ENCODE results near the gene SBK3.

The SBK3 gene

DNA sequence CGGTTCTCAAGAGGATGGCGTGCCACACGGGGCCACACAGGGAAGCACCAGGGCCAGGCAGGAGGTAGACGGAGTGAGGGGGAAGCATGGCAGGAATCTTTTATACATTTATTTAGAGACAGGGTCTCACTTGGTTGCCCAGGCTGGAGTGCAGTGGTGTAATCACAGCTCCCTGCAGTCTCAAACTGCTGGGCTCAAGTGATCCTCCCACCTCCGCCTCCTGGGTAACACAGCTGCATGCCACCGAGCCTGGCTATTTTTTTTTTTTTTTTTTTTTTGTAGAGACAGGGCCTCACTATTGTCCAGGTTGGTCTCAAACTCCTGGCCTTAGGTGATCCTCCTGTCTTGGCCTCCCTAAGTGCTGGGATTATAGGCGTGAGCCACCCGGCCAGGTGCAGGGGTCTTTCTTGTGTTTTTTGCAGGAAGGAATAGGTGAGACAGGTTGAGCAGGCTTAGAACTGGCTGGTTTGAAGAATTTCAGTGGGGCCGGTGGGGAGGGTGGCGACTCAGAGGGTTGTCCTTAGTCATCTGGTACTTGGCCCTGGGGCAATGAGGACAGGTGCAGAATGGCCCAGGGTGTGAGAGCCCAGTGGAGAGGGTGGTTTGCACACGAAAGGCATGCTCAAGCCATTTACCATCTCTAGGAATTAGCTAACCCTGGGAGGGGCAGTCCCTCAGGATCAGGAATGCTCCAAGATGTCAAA lies 49.5 kb downstream of the SBK3 start:
- TF ChIP-seq GATA2 (IDR thresholded peaks at IDR 0.05; ENCODE audit: low read depth, low read length) (no peak), GATA3 (IDR thresholded peaks at IDR 0.05; ENCODE audit: low read depth, low read length) (no peak)

DNA sequence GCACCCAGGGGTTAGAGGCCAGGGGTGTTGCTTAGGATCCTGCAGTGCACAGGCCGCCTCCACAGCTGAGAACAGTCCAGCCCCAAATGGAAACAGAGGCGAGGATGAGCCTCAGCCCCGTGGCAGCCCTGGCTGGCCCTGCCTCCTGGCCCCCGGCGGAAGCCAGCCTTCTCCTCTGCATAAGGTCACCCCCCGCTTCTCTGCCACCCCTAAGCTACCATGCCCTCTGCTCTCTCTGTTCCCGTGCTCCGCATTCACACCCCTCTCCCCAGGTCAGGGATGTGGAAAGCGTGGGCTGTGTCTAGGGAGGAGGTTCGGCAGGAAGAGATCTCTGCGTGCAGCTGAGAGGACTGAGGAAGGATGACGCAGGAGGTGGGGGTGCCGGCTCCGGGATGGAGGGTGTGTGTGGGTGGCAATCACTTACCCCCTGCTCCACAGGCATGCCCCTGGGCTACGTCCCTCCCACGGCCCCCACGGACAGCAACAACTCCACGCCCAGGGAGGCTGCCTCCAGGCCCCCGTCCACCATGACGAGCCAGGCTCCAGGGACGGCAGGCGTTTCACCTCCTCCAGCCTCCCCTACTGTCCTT lies 51.1 kb downstream of the SBK3 start:
- TF ChIP-seq GATA2 (IDR thresholded peaks at IDR 0.05; ENCODE audit: low read depth, low read length) = no peak
- no peak for TF ChIP-seq GATA3 (IDR thresholded peaks at IDR 0.05; ENCODE audit: low read depth, low read length)

DNA sequence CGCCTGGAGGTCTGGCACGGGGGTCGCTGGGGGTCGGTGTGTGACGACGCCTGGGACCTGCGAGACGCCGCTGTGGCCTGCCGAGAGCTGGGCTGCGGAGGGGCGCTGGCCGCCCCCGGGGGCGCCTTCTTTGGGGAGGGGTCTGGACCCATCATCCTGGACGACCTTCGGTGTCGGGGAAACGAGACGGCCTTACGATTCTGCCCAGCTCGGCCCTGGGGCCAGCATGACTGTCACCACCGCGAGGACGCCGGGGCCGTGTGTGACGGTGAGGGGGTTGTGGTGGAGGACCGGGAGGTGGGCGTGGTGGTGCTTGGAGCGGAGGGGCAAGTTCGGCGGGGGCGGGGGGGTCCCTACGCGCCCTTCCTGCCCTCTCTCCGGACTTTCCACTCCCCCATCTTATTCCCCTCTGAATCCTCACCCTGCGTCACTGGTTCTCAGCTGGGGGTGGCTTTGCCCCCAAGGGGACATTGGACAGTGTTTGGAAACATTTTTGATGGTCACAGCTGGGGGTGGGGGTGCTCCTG lies 51.6 kb downstream of the SBK3 start:
- TF ChIP-seq GATA3 (IDR thresholded peaks at IDR 0.05; ENCODE audit: low read depth, low read length) (no peak), GATA2 (IDR thresholded peaks at IDR 0.05; ENCODE audit: low read depth, low read length) (no peak)

DNA sequence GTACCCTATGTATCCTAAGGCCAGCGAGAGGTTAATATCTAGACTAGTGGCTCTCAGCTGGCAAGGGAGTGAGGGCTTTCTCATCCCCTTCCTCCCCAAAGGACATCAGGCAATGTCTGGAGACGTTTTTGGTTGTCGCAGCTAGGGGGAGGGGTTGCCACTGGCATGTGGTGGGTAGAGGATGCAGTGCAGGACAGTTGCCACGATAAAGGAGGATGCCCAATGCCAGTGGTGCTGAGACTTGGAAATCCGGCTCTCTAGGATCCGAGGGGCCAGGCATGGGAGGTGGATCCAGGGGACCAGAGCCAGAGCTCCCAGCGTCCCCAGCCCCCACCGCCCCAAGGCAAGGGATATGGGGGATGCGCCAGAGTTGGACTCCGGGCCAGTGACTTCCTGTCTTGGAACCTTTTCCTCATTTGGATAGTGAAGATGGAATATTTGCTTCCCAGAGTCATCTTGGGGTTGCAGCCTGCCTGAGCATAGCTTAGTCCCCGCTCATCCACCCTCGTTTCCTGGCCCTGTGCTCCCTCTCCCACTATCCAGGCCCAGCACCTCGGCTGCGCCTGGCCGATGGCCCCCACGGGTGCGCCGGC lies 52.2 kb downstream of the SBK3 start:
- TF ChIP-seq GATA2 (IDR thresholded peaks at IDR 0.05; ENCODE audit: low read depth, low read length) (no peak), GATA3 (IDR thresholded peaks at IDR 0.05; ENCODE audit: low read depth, low read length) (no peak)

DNA sequence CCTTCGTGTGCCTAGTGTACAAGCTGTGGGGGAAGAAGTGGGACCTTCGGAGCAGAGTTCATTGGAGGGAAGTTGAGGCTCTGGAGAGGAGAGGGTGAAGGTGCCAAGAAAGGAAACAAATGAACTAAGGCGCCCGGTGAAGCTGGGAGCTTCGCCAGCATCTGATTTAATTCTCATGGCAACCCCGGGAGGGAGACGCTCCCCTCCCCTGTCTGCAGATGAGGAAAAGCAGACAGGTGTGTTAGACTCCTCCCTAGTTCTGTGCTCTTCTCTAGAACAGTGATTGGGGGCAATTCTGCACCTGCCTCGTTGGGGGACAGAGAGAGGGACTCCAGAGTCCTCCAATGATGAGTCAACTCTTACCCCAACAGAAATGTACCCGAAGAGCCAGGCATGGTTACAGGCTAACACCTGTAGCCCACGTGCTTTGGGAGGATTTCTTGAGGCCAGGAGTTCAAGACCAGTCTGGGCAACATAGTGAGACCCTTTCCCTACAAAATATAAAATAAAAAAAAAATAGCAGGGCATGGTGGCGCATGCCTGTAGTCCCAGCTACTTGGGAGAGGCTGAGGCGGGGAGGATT lies 52.9 kb downstream of the SBK3 start:
- TF ChIP-seq GATA3 (IDR thresholded peaks at IDR 0.05; ENCODE audit: low read depth, low read length) (no peak), GATA2 (IDR thresholded peaks at IDR 0.05; ENCODE audit: low read depth, low read length) (no peak)

DNA sequence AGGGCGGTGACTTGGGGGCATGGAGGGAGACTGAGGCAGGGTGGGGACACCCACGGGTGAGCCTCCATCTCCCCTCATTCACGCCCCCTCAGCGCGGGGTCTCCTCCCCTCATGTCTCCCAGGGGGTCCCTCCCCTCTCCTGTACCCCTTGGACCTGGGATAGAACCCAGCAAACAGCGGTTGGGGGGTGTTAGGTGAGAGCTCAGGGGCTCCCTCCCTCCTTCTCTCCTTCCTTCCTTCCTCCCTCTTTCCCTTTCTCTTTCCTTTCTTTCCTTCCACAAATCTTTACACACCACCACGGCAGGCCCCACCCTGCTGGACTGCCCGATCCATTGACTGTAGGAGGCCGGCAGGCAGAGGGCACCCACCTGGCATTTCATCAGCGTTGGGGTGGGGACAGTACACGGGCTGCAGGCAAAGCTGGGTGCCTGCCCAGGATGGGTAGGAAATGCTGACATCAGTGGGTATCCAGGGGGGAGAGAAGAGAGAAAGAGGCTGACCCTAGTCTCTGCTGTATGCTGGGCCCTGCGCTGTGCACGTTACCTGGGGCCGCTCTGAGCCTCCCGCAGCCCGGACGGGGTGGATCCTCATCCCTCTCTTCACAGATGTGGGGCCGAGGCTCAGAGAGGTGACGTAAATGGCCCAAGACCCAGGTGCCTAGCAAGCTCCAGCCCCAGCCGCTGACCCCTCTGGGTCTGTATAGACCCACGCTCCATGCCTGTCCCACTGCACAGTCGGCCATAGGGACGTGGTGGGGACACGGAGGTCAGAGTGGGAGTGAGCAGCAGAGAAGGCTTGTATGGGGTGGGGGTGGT lies 53.6 kb downstream of the SBK3 start:
- TF ChIP-seq GATA2 (IDR thresholded peaks at IDR 0.05; ENCODE audit: low read depth, low read length) (no peak), GATA3 (IDR thresholded peaks at IDR 0.05; ENCODE audit: low read depth, low read length) (no peak)
